BE2C (cell line): ENCODE results near the gene TEX14.
A peak's percentile ranks its signal among the peaks of the same experiment; 100 is the strongest.

ENCODE experiments used
- DNase-seq: peaks from one replicate; pipeline ENCODE4 v3.0.0-alpha.2; 2020
- H3K27me3 ChIP-seq: fragments of 250-450 bp; sonication (Bioruptor Pico); 2 replicates; pipeline ENCODE4 v1.5.1; 2020; ENCODE audit warnings: mild to moderate bottlenecking
- H3K36me3 ChIP-seq: fragments of 250-450 bp; sonication (Bioruptor Pico); 2 replicates; pipeline ENCODE4 v1.5.1; 2020; ENCODE audit warnings: mild to moderate bottlenecking
- H3K4me1 ChIP-seq: fragments of 250-450 bp; sonication (Bioruptor Pico); 2 replicates; pipeline ENCODE4 v1.5.1; 2020
- H3K4me3 ChIP-seq: 2 replicates; pipeline ENCODE4 v1.5.1; 2011; ENCODE audit warnings: low read depth, low read length
- H3K9me3 ChIP-seq: fragments of 250-450 bp; sonication (Bioruptor Pico); 2 replicates; pipeline ENCODE4 v1.5.1; 2020
- CTCF ChIP-seq: IDR thresholded peaks from 2 replicates; pipeline ENCODE4 v1.5.1; 2012; ENCODE audit warnings: mild to moderate bottlenecking, low read depth, low read length

TEX14 gene

GRCh38 chr17:58513965-58514769 lies 177.7 kb downstream of the TEX14 start, which contains the start of gene MTMR4:
Gene MTMR4 (minus strand): TSS chr17:58514638. CDS start chr17:58514407, 231 bp downstream.
- peak within 1 kb of the TSS; percentile 86 for H3K4me3 ChIP-seq
- TF ChIP-seq CTCF, result no peak
- peaks cover 26% of the 10 kb centered on the region; the same call in 1 of the 2 replicates for H3K36me3 ChIP-seq
- no peaks in the 10 kb centered on the region for H3K9me3 ChIP-seq
- no peaks in the 10 kb centered on the region for H3K27me3 ChIP-seq
- peak; percentile 93 for DNase-seq
- H3K4me1 ChIP-seq, result 0 out of 2 replicates have a peak, but pooled peaks cover 3% of the 10 kb centered on the region

- no peaks in the 10 kb centered on the region for H3K9me3 ChIP-seq
- peak overlapping the region; percentile 86 for H3K4me3 ChIP-seq
- H3K36me3 ChIP-seq, result peaks cover 29% of the 10 kb centered on the region
- DNase-seq, result no peak
- TF ChIP-seq CTCF, result 0 out of 2 replicates have a peak, but pooled peaks have one; percentile 13
- H3K27me3 ChIP-seq, result no peaks in the 10 kb centered on the region
- 0 out of 2 replicates have a peak, but pooled peaks cover 3% of the 10 kb centered on the region for H3K4me1 ChIP-seq
These were observed 178.4 kb downstream of the TEX14 start for GRCh38 chr17:58513267-58513964.

- no peak overlapping the region for H3K4me3 ChIP-seq
- no peaks in the 10 kb centered on the region for H3K4me1 ChIP-seq
- TF ChIP-seq CTCF, result no peak
- no peak for DNase-seq
- H3K27me3 ChIP-seq, result no peaks in the 10 kb centered on the region
- H3K9me3 ChIP-seq, result no peaks in the 10 kb centered on the region
- H3K36me3 ChIP-seq, result peaks cover 51% of the 10 kb centered on the region
These were observed 181.8 kb downstream of the TEX14 start for GRCh38 chr17:58510075-58510474.

GRCh38 chr17:58508341-58509067 lies 183.3 kb downstream of the TEX14 start:
- Histone ChIP-seq H3K4me1 (no peaks in the 10 kb centered on the region), H3K9me3 (no peaks in the 10 kb centered on the region), H3K36me3 (peaks cover 63% of the 10 kb centered on the region), H3K27me3 (no peaks in the 10 kb centered on the region), H3K4me3 (no peak overlapping the region)
- DNase-seq, result no peak
- no peak for TF ChIP-seq CTCF

GRCh38 chr17:58507123-58507634 lies 184.7 kb downstream of the TEX14 start:
- Histone ChIP-seq H3K27me3 (no peaks in the 10 kb centered on the region), H3K4me3 (no peak overlapping the region), H3K9me3 (no peaks in the 10 kb centered on the region), H3K36me3 (peaks cover 62% of the 10 kb centered on the region), H3K4me1 (no peaks in the 10 kb centered on the region)
- no peak for DNase-seq
- no peak for TF ChIP-seq CTCF
